Measurements from ENCODE around the gene LENG8. TPM values are rescaled to one million over a fixed set of nuclear protein-coding genes. Genes with fewer than 3 reads are reported as not detected.
"Not testable (repeated sequence)": the region's sequence is repeated elsewhere in the genome, so short reads cannot be mapped to it uniquely, and the experiment has no call there.

LENG8 gene
- total RNA-seq, 1 experiment from 2014 or later, result 55.5 TPM

DNA sequence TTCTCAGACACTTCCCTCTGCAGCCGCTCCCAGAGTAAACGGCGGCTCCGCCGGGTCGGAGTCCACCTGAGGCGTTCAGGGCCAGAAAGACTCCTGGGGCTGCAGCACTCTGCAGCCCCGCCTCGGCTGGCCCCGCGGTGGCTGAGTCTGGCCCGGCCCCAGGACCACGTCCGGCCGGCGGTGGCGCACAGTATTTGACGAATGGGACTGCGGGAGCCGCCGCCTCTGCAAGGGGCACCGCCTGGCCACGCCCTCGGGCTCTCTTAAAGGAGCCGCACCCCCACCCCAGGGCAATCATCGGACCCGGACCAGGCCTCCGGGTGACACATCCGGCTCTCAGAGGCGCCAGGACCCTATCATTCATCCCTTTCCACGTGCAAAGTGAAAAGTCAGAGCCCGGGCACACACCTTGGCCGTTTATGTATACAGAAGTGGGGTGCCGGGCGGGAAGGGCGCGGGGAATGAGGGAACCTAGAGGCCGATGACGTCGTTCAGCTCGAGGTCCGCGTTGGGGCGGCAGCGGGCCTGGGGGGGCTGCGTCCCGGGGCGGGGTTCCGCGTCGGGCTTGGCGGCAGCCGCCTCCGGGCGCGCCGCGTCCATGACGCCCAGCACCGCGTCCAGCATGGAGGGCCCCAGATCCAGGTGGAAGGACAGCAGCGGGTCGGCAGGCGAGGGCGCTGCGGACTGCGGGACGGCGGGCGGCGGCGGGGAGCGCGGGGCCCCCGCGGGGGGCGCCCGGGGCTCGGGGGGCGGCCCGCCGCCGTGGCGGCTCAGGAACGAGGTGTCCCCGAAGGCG lies 15.8 kb downstream of the LENG8 start:
- Histone ChIP-seq H2AFZ (ENCODE audit: low read length) (peak overlapping the region; percentile 91), H3F3A (ENCODE audit: low read length, unreplicated experiment) (no peaks in the 10 kb centered on the region), H4K20me1 (ENCODE audit: low read length) (peaks cover 4% of the 10 kb centered on the region; the same call in 1 of the 2 replicates), H3K27ac (ENCODE audit: low read length) (peak overlapping the region; percentile 87), H3K36me3 (ENCODE audit: low read depth, low read length) (peaks cover 16% of the 10 kb centered on the region; the same call in 1 of the 2 replicates), H3K4me2 (ENCODE audit: low read length) (peak overlapping the region; percentile 91), H3K27me3 (ENCODE audit: low read length) (peaks cover 6% of the 10 kb centered on the region), H3K4me3 (ENCODE audit: low read length) (peak overlapping the region; percentile 75), H3K9me2 (replicated peaks; ENCODE audit: low read length) (no peaks in the 10 kb centered on the region), H3K79me2 (ENCODE audit: low read length) (peaks cover 27% of the 10 kb centered on the region), H3K9ac (ENCODE audit: low read length) (peak overlapping the region; percentile 76), H3K9me3 (ENCODE audit: low read length) (no peaks in the 10 kb centered on the region), H3K4me1 (ENCODE audit: insufficient read depth, low read length) (peaks cover 16% of the 10 kb centered on the region)
- ChIA-PET POLR2A (ENCODE audit: unreplicated experiment) (no interaction called here), CTCF (no interaction called here)
- BruUV-seq (replicated peaks), result no TSS peak
- peak; percentile 93 for DNase-seq
- TF ChIP-seq, protein P1, sequence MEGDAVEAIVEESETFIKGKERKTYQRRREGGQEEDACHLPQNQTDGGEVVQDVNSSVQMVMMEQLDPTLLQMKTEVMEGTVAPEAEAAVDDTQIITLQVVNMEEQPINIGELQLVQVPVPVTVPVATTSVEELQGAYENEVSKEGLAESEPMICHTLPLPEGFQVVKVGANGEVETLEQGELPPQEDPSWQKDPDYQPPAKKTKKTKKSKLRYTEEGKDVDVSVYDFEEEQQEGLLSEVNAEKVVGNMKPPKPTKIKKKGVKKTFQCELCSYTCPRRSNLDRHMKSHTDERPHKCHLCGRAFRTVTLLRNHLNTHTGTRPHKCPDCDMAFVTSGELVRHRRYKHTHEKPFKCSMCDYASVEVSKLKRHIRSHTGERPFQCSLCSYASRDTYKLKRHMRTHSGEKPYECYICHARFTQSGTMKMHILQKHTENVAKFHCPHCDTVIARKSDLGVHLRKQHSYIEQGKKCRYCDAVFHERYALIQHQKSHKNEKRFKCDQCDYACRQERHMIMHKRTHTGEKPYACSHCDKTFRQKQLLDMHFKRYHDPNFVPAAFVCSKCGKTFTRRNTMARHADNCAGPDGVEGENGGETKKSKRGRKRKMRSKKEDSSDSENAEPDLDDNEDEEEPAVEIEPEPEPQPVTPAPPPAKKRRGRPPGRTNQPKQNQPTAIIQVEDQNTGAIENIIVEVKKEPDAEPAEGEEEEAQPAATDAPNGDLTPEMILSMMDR (conservative IDR thresholded peaks at IDR 0.05; ENCODE audit: low read depth, low read length), result no peak
- intact Hi-C loops (cut with micrococcal nuclease), result no loop called here
- ATAC-seq, result peak; percentile 56

DNA sequence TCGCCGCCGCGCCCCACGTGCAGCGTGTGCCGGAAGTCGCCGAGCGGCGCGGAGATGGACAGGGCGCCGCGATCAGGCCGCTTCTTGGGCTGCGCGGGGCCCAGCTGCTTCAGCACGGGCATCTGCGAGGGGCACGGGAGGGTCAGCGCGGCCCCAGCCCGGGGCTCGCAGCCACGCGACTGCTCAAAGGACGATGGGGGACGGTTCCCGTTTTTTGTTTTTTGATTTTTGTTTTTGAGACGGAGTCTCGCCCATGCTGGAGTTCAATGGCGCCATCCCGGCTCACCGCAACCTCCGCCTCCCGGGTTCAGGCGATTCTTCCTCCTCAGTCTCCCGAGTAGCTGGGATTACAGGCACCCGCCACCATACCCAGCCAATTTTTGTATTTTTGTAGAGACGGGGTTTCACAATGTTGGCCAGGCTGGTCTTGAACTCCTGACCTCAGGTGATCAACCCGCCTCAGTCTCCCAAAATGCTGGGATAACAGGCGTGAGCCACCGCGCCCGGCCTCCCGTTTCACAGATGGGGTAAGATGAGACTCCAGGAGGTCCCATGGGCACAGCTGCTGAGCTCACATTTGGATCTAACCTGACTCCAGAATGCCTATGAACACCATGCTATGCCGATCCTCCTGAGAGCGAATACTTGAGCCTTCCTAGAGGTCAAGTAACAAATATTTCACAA lies 16.6 kb downstream of the LENG8 start:
- POLR2A ChIA-PET (ENCODE audit: unreplicated experiment), result no interaction called here
- ATAC-seq, result no peak
- no peaks in the 10 kb centered on the region for H3F3A ChIP-seq (ENCODE audit: low read length, unreplicated experiment)
- intact Hi-C loops (cut with micrococcal nuclease), result no loop called here
- H3K36me3 ChIP-seq (ENCODE audit: low read depth, low read length), result peaks cover 13% of the 10 kb centered on the region; the same call in 1 of the 2 replicates
- no peaks in the 10 kb centered on the region for H3K9me3 ChIP-seq (ENCODE audit: low read length)
- no peak overlapping the region for H3K4me3 ChIP-seq (ENCODE audit: low read length)
- no peak for DNase-seq
- TF ChIP-seq, protein P1 (conservative IDR thresholded peaks at IDR 0.05; ENCODE audit: low read depth, low read length), result no peak
- no peak for TF ChIP-seq EZH2phosphoT487 (IDR thresholded peaks at IDR 0.05; ENCODE audit: borderline replicate concordance, low read length)
- no peak for TF ChIP-seq EZH2 (IDR thresholded peaks at IDR 0.05; ENCODE audit: low read length, unreplicated experiment)
- no peaks in the 10 kb centered on the region for H4K20me1 ChIP-seq (ENCODE audit: low read length)
- H3K4me2 ChIP-seq (ENCODE audit: low read length), result no peak overlapping the region
- no peaks in the 10 kb centered on the region for H3K9me2 ChIP-seq (replicated peaks; ENCODE audit: low read length)
- H3K9ac ChIP-seq (ENCODE audit: low read length), result no peak overlapping the region
- peaks cover 22% of the 10 kb centered on the region for H3K79me2 ChIP-seq (ENCODE audit: low read length)
- peaks cover 14% of the 10 kb centered on the region for H3K27me3 ChIP-seq (ENCODE audit: low read length)
- no TSS peak for BruUV-seq (replicated peaks)
- H2AFZ ChIP-seq (ENCODE audit: low read length), result no peak overlapping the region
- CTCF ChIA-PET, result interaction anchor here (0.5 kb wide), 1 partner anchor 681 kb away, joined by 3 read pairs; no protein-coding TSS in a partner anchor
- H3K4me1 ChIP-seq (ENCODE audit: insufficient read depth, low read length), result peaks cover 19% of the 10 kb centered on the region
- H3K27ac ChIP-seq (ENCODE audit: low read length), result no peak overlapping the region

DNA sequence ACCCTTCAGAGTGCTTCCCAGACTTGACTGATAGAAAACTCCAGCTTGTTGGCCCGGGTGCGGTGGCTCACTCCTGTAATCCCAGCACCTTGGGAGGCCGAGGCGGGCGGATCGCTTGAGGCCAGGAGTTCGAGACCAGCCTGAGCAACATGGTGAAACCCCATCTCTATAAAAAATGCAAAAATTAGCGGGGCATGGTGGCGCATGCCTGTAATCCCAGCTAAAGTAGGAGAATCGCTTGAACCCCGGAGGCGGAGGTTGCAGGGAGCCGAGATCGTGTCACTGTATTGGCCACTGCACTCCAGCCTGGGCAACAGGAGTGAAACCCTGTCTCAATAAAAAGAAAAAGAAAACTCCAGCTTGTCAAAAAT lies 17.1 kb downstream of the LENG8 start:
- intact Hi-C loops (cut with micrococcal nuclease); H4K20me1 ChIP-seq (ENCODE audit: low read length); POLR2A ChIA-PET (ENCODE audit: unreplicated experiment); H3K9ac ChIP-seq (ENCODE audit: low read length); BruUV-seq (replicated peaks); H3K27ac ChIP-seq (ENCODE audit: low read length); DNase-seq; H3K9me2 ChIP-seq (replicated peaks; ENCODE audit: low read length); H3F3A ChIP-seq (ENCODE audit: low read length, unreplicated experiment); ATAC-seq; H3K4me3 ChIP-seq (ENCODE audit: low read length); H2AFZ ChIP-seq (ENCODE audit: low read length); H3K4me2 ChIP-seq (ENCODE audit: low read length); H3K36me3 ChIP-seq (ENCODE audit: low read depth, low read length); H3K9me3 ChIP-seq (ENCODE audit: low read length): not testable (repeated sequence)
- Histone ChIP-seq H3K79me2 (ENCODE audit: low read length) (peaks cover 18% of the 10 kb centered on the region), H3K27me3 (ENCODE audit: low read length) (peaks cover 19% of the 10 kb centered on the region), H3K4me1 (ENCODE audit: insufficient read depth, low read length) (peaks cover 25% of the 10 kb centered on the region)
- CTCF ChIA-PET, result interaction anchor here (0.5 kb wide), 1 partner anchor 680 kb away, joined by 3 read pairs; no protein-coding TSS in a partner anchor

Measured in PC-3 (cell line).